ENCODE measurements around the gene UTP4. TPM values are rescaled to one million over a fixed set of nuclear protein-coding genes. Genes with fewer than 3 reads are reported as not detected.

UTP4 gene
- polyA plus RNA-seq, 1 donor from 2014 or later: 18.5 TPM

DNA sequence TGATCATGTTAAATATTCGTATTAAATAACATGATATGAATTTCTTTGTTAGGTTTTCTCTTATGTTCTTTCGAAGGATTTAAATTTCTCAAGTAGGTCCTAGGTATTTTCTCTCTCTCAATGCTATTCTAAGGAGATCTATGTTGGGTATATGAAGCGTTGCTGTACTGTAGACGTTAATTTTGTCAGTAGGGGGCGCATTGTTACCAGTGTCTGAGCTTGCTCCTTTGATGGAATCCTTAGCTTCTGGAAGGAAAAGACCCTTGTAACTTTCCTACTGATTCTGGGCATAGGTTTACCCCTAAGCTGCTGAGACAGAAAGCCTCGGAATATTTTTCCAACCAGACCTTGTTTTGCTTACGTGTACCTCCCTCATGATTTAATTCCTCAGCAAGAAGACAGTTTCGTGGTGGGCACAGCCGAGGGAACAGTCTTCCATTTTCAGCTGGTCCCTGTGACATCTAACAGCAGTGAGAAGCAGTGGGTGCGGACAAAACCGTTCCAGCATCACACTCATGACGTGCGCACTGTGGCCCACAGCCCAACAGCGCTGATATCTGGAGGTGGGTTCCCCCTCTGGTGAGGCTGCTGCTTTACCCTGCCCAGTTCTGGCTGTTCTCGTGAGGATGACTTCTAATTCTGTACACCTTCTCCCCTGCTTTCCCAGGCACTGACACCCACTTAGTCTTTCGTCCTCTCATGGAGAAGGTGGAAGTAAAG is 17.9 kb downstream of the UTP4 start:
- H3K4me3 ChIP-seq (ENCODE audit: low read length): no peak overlapping the region
- no peak overlapping the region for H3K27ac ChIP-seq (ENCODE audit: low read length)
- no peaks in the 10 kb centered on the region for H3K79me2 ChIP-seq (replicated peaks; ENCODE audit: insufficient read depth, low read length)
- TF ChIP-seq, protein P1, sequence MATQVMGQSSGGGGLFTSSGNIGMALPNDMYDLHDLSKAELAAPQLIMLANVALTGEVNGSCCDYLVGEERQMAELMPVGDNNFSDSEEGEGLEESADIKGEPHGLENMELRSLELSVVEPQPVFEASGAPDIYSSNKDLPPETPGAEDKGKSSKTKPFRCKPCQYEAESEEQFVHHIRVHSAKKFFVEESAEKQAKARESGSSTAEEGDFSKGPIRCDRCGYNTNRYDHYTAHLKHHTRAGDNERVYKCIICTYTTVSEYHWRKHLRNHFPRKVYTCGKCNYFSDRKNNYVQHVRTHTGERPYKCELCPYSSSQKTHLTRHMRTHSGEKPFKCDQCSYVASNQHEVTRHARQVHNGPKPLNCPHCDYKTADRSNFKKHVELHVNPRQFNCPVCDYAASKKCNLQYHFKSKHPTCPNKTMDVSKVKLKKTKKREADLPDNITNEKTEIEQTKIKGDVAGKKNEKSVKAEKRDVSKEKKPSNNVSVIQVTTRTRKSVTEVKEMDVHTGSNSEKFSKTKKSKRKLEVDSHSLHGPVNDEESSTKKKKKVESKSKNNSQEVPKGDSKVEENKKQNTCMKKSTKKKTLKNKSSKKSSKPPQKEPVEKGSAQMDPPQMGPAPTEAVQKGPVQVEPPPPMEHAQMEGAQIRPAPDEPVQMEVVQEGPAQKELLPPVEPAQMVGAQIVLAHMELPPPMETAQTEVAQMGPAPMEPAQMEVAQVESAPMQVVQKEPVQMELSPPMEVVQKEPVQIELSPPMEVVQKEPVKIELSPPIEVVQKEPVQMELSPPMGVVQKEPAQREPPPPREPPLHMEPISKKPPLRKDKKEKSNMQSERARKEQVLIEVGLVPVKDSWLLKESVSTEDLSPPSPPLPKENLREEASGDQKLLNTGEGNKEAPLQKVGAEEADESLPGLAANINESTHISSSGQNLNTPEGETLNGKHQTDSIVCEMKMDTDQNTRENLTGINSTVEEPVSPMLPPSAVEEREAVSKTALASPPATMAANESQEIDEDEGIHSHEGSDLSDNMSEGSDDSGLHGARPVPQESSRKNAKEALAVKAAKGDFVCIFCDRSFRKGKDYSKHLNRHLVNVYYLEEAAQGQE (IDR thresholded peaks at IDR 0.05; ENCODE audit: borderline replicate concordance): no peak
- TF ChIP-seq, protein P2, sequence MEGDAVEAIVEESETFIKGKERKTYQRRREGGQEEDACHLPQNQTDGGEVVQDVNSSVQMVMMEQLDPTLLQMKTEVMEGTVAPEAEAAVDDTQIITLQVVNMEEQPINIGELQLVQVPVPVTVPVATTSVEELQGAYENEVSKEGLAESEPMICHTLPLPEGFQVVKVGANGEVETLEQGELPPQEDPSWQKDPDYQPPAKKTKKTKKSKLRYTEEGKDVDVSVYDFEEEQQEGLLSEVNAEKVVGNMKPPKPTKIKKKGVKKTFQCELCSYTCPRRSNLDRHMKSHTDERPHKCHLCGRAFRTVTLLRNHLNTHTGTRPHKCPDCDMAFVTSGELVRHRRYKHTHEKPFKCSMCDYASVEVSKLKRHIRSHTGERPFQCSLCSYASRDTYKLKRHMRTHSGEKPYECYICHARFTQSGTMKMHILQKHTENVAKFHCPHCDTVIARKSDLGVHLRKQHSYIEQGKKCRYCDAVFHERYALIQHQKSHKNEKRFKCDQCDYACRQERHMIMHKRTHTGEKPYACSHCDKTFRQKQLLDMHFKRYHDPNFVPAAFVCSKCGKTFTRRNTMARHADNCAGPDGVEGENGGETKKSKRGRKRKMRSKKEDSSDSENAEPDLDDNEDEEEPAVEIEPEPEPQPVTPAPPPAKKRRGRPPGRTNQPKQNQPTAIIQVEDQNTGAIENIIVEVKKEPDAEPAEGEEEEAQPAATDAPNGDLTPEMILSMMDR (IDR thresholded peaks at IDR 0.05; ENCODE audit: poor library complexity, severe bottlenecking): peak; percentile 90
- TF ChIP-seq EP300 (conservative IDR thresholded peaks at IDR 0.05; ENCODE audit: poor library complexity, severe bottlenecking) (no peak), MXI1 (conservative IDR thresholded peaks at IDR 0.05; ENCODE audit: poor library complexity, severe bottlenecking) (no peak), SMC3 (conservative IDR thresholded peaks at IDR 0.05; ENCODE audit: poor library complexity) (peak; percentile 78), RAD21 (conservative IDR thresholded peaks at IDR 0.05) (peak; percentile 89)
- no peaks in the 10 kb centered on the region for H3K27me3 ChIP-seq (ENCODE audit: insufficient read depth, low read depth, low read length)
- H3K4me2 ChIP-seq (ENCODE audit: low read length): no peak overlapping the region
- H3K36me3 ChIP-seq (ENCODE audit: insufficient read depth, low read length): no peaks in the 10 kb centered on the region
- no peaks in the 10 kb centered on the region for H3F3A ChIP-seq (ENCODE audit: insufficient read depth, low read length, poor library complexity, severe bottlenecking)
- H3K9me3 ChIP-seq (ENCODE audit: low read length): no peaks in the 10 kb centered on the region
- no peaks in the 10 kb centered on the region for H4K20me1 ChIP-seq (ENCODE audit: insufficient read depth)
- H2AFZ ChIP-seq (ENCODE audit: low read depth, low read length): no peak overlapping the region
- H3K9me2 ChIP-seq (ENCODE audit: insufficient read depth, low read length): no peaks in the 10 kb centered on the region
- no peak overlapping the region for H3K9ac ChIP-seq (ENCODE audit: low read length)

DNA sequence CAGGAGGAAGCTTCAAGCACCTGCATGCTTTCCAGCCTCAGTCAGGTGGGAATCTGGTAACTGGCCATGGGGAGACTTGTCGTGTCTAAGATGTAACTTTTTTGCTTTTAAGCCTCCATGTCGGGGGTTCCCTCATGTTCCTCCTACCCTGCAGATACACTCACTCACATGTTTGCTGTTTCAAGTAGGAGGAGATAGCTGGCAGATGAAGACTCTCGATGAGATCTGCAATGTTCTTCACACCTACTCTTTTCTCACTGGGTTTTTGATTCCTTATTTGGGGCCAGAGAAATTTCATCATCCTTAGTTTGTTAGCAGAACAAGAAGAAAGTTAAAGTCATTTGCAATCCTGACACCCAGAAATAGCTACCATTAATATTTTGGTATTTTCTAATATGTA is 24.7 kb downstream of the UTP4 start:
- H2AFZ ChIP-seq (ENCODE audit: low read depth, low read length): no peak overlapping the region
- H3F3A ChIP-seq (ENCODE audit: insufficient read depth, low read length, poor library complexity, severe bottlenecking): no peaks in the 10 kb centered on the region
- no peaks in the 10 kb centered on the region for H3K27me3 ChIP-seq (ENCODE audit: insufficient read depth, low read depth, low read length)
- no peak overlapping the region for H3K9ac ChIP-seq (ENCODE audit: low read length)
- H3K9me2 ChIP-seq (ENCODE audit: insufficient read depth, low read length): no peaks in the 10 kb centered on the region
- H3K27ac ChIP-seq (ENCODE audit: low read length): no peak overlapping the region
- TF ChIP-seq TAF1 (IDR thresholded peaks at IDR 0.05; ENCODE audit: low read depth): no peak
- no peak for TF ChIP-seq SMC3 (conservative IDR thresholded peaks at IDR 0.05; ENCODE audit: poor library complexity)
- no peak for TF ChIP-seq MXI1 (conservative IDR thresholded peaks at IDR 0.05; ENCODE audit: poor library complexity, severe bottlenecking)
- H3K4me3 ChIP-seq (ENCODE audit: low read length): no peak overlapping the region
- no peaks in the 10 kb centered on the region for H3K9me3 ChIP-seq (ENCODE audit: low read length)
- no peaks in the 10 kb centered on the region for H4K20me1 ChIP-seq (ENCODE audit: insufficient read depth)
- no peaks in the 10 kb centered on the region for H3K79me2 ChIP-seq (replicated peaks; ENCODE audit: insufficient read depth, low read length)
- H3K4me2 ChIP-seq (ENCODE audit: low read length): no peak overlapping the region
- no peaks in the 10 kb centered on the region for H3K36me3 ChIP-seq (ENCODE audit: insufficient read depth, low read length)

DNA sequence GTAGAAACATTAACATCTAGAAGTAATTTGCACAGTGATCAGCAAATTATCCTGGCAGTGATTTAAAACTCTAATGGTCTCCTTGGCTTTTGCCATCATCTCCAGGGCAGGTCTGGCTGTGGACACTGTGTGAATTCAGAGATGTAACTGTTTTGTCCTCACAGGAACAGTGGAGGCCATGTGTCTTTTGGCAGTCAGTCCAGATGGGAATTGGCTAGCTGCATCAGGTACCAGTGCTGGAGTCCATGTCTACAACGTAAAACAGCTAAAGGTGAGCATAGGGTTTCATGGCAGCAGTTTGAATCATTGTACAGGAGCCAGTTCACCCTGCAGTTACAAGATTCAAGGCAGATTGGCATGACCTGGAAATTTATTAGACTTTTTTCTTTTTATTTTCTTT is 27.7 kb downstream of the UTP4 start:
- H3K9ac ChIP-seq (ENCODE audit: low read length): no peak overlapping the region
- H4K20me1 ChIP-seq (ENCODE audit: insufficient read depth): no peaks in the 10 kb centered on the region
- peaks cover 2% of the 10 kb centered on the region for H3K36me3 ChIP-seq (ENCODE audit: insufficient read depth, low read length)
- H3K27me3 ChIP-seq (ENCODE audit: insufficient read depth, low read depth, low read length): no peaks in the 10 kb centered on the region
- H3F3A ChIP-seq (ENCODE audit: insufficient read depth, low read length, poor library complexity, severe bottlenecking): no peaks in the 10 kb centered on the region
- H3K27ac ChIP-seq (ENCODE audit: low read length): no peak overlapping the region
- H2AFZ ChIP-seq (ENCODE audit: low read depth, low read length): no peak overlapping the region
- H3K4me2 ChIP-seq (ENCODE audit: low read length): no peak overlapping the region
- H3K9me2 ChIP-seq (ENCODE audit: insufficient read depth, low read length): no peaks in the 10 kb centered on the region
- TF ChIP-seq RAD21 (conservative IDR thresholded peaks at IDR 0.05): no peak
- no peak for TF ChIP-seq MXI1 (conservative IDR thresholded peaks at IDR 0.05; ENCODE audit: poor library complexity, severe bottlenecking)
- TF ChIP-seq, protein P2 (IDR thresholded peaks at IDR 0.05; ENCODE audit: poor library complexity, severe bottlenecking): no peak
- no peak for TF ChIP-seq SMC3 (conservative IDR thresholded peaks at IDR 0.05; ENCODE audit: poor library complexity)
- TF ChIP-seq, protein P1 (IDR thresholded peaks at IDR 0.05; ENCODE audit: borderline replicate concordance): no peak
- H3K9me3 ChIP-seq (ENCODE audit: low read length): no peaks in the 10 kb centered on the region
- H3K79me2 ChIP-seq (replicated peaks; ENCODE audit: insufficient read depth, low read length): no peaks in the 10 kb centered on the region
- no peak overlapping the region for H3K4me3 ChIP-seq (ENCODE audit: low read length)
